GM04504 (cell line): ENCODE data around the gene TNS1.

ENCODE experiments used
- DNase-seq: peaks from one replicate; pipeline ENCODE4 v3.0.0-alpha.2; 2012; ENCODE audit warnings: low read depth

Gene TNS1

GRCh38 chr2:218015586-218016521 lies 13.1 kb upstream of the TNS1 start:
- DNase-seq: no peak

- no peak for DNase-seq
These were observed 12.2 kb upstream of the TNS1 start for GRCh38 chr2:218014706-218015585.

- no peak for DNase-seq
These were observed 10.5 kb upstream of the TNS1 start for GRCh38 chr2:218013289-218013688.

GRCh38 chr2:218012284-218012683 lies 9.5 kb upstream of the TNS1 start:
- no peak for DNase-seq

GRCh38 chr2:218011653-218012040 lies 8.9 kb upstream of the TNS1 start:
- no peak for DNase-seq

- DNase-seq: no peak
These were observed 8.3 kb upstream of the TNS1 start for GRCh38 chr2:218010984-218011652.

- DNase-seq: no peak
These were observed 7.6 kb upstream of the TNS1 start for GRCh38 chr2:218010140-218010983.

GRCh38 chr2:218009765-218010139 lies 7.0 kb upstream of the TNS1 start:
- DNase-seq: no peak

GRCh38 chr2:218009231-218009630 lies 6.4 kb upstream of the TNS1 start:
- no peak for DNase-seq

GRCh38 chr2:218008060-218009040 lies 5.6 kb upstream of the TNS1 start:
- DNase-seq: no peak

- DNase-seq: no peak
These were observed 3.9 kb upstream of the TNS1 start for GRCh38 chr2:218006741-218007140.

- no peak for DNase-seq
These were observed 2.7 kb upstream of the TNS1 start for GRCh38 chr2:218005486-218005885.

- no peak for DNase-seq
These were observed 2.2 kb upstream of the TNS1 start for GRCh38 chr2:218005028-218005427.

GRCh38 chr2:218003981-218004419 lies 1.2 kb upstream of the TNS1 start:
- DNase-seq: peak; percentile 86

- no peak for DNase-seq
These were observed 618 bp upstream of the TNS1 start for GRCh38 chr2:218003281-218003944.

- DNase-seq: no peak
These were observed 501 bp downstream of the TNS1 start for GRCh38 chr2:218002143-218002844.

GRCh38 chr2:218001629-218002028 lies 1.2 kb downstream of the TNS1 start:
- no peak for DNase-seq

GRCh38 chr2:218000136-218000535 lies 2.7 kb downstream of the TNS1 start:
- DNase-seq: peak; percentile 85

- no peak for DNase-seq
These were observed 3.2 kb downstream of the TNS1 start for GRCh38 chr2:217999595-217999959.
